Thoracic aorta (tissue), 2 donors: ENCODE measurements around the gene SCARF1. TPM values are rescaled to one million over a fixed set of nuclear protein-coding genes. Genes with fewer than 3 reads are reported as not detected.
A peak's percentile ranks its signal among the peaks of the same experiment; 100 is the strongest.

Experiments used
- ATAC-seq: fragments of 150-250 bp; one replicate; pipeline ENCODE4 v1.8.0; 2017; ENCODE audit warnings: low read depth; ENCODE audit not compliant: insufficient number of reproducible peaks, low FRiP score
- DNase-seq: peaks from one replicate; pipeline ENCODE4 v3.0.0-alpha.2; 2020; ENCODE audit warnings: low spot score
- H3K27ac ChIP-seq, 2 donors: fragments of 200-600 bp; sonication (generic); 1 replicate in 1 of 2; 2 replicates in 1 of 2; pipeline ENCODE4 v1.5.1; 2016; ENCODE audit warnings: mild to moderate bottlenecking in 2 of 2, moderate library complexity in 2 of 2
- H3K27me3 ChIP-seq: fragments of 200-600 bp; sonication (generic); replicated peaks from 2 replicates; pipeline ENCODE4 v1.6.0; 2016; ENCODE audit warnings: mild to moderate bottlenecking; ENCODE audit not compliant: insufficient read depth
- H3K36me3 ChIP-seq: fragments of 200-600 bp; sonication (generic); one replicate; pipeline ENCODE4 v1.5.1; 2016
- H3K4me1 ChIP-seq, 2 donors: fragments of 200-600 bp; sonication (generic); 1 replicate in 1 of 2; 2 replicates in 1 of 2; pipeline versions ENCODE4 v1.5.1 to v1.6.0; 2016; ENCODE audit warnings: low read depth in 2 of 2, mild to moderate bottlenecking in 1 of 2; ENCODE audit not compliant: control insufficient read depth in 1 of 2
- H3K4me3 ChIP-seq: fragments of 200-600 bp; sonication (generic); 2 replicates; pipeline ENCODE4 v1.5.1; 2016; ENCODE audit warnings: mild to moderate bottlenecking
- H3K9me3 ChIP-seq: fragments of 200-600 bp; sonication (generic); 2 replicates; pipeline ENCODE4 v1.5.1; 2016
- CTCF ChIP-seq: fragments of 200-600 bp; sonication (generic); IDR thresholded peaks from one replicate; pipeline ENCODE4 v1.5.1; 2019; ENCODE audit warnings: antibody characterized with exemption
- total RNA-seq, 2 donors: library from RNA; depleted of rRNA; stranded (reverse); fragments of >200 nt; gene quantifications; one replicate each; pipeline versions ENCODE4 v1.1.0 to v1.2.3, GENCODE V29; 2016

Gene SCARF1
- total RNA-seq, 2 donors from 2014 or later: 17.6 to 19.1 TPM

GRCh38 chr17:1635675-1636465 lies 9.7 kb downstream of the SCARF1 start:
- Histone ChIP-seq H3K27ac (no peak overlapping the region), H3K9me3 (no peaks in the 10 kb centered on the region), H3K36me3 (no peaks in the 10 kb centered on the region), H3K4me1 (no peaks in the 10 kb centered on the region), H3K27me3 (no peaks in the 10 kb centered on the region), H3K4me3 (no peak overlapping the region)
- no peak for DNase-seq
- TF ChIP-seq CTCF: no peak
- no peak for ATAC-seq

- DNase-seq (no peak), ATAC-seq (no peak)
Observed at GRCh38 chr17:1634841-1635650, 10.5 kb downstream of the SCARF1 start.

GRCh38 chr17:1630662-1631061 lies 14.9 kb downstream of the SCARF1 start:
- ATAC-seq (no peak), DNase-seq (no peak)
- Histone ChIP-seq H3K27ac (no peak overlapping the region), H3K4me1 (peaks cover 13 to 21% of the 10 kb centered on the region in 2 donors), H3K4me3 (no peak overlapping the region), H3K9me3 (no peaks in the 10 kb centered on the region), H3K36me3 (no peaks in the 10 kb centered on the region), H3K27me3 (no peaks in the 10 kb centered on the region)
- TF ChIP-seq CTCF: no peak

More at GRCh38 chr17:1634841-1635650, 10.5 kb downstream of the SCARF1 start:
- Histone ChIP-seq H3K4me3 (no peak overlapping the region), H3K9me3 (no peaks in the 10 kb centered on the region), H3K27me3 (no peaks in the 10 kb centered on the region), H3K27ac (no peak overlapping the region), H3K4me1 (peaks cover 0 to under 1% of the 10 kb centered on the region in 2 donors), H3K36me3 (no peaks in the 10 kb centered on the region)
- TF ChIP-seq CTCF: no peak

GRCh38 chr17:1629504-1630310 lies 15.8 kb downstream of the SCARF1 start:
- no peaks in the 10 kb centered on the region for H3K27me3 ChIP-seq
- no peak for DNase-seq

More at GRCh38 chr17:1629504-1630310, 15.8 kb downstream of the SCARF1 start:
- H3K27ac ChIP-seq: peak overlapping the region; percentile 64 to 77
- TF ChIP-seq CTCF: peak; percentile 51
- no peak for ATAC-seq
- H3K36me3 ChIP-seq: no peaks in the 10 kb centered on the region
- H3K4me1 ChIP-seq: peaks cover 13 to 21% of the 10 kb centered on the region in 2 donors
- no peaks in the 10 kb centered on the region for H3K9me3 ChIP-seq
- peak overlapping the region; percentile 82 for H3K4me3 ChIP-seq
